Muscle layer of colon (tissue), 2 donors: ENCODE results near the gene CD164L2.

Experiments used
- H3K27ac ChIP-seq: one replicate; pipeline ENCODE4 v1.7.0; 2013; ENCODE audit warnings: low read depth, mild to moderate bottlenecking, low read length, moderate library complexity
- H3K27me3 ChIP-seq, 2 donors: one replicate each; pipeline ENCODE4 v1.7.0; 2013; ENCODE audit warnings: low read length in 2 of 2, mild to moderate bottlenecking in 2 of 2; ENCODE audit not compliant: insufficient read depth in 2 of 2, control insufficient read depth in 1 of 2
- H3K36me3 ChIP-seq: one replicate; pipeline ENCODE4 v1.7.0; 2013; ENCODE audit warnings: mild to moderate bottlenecking, low read length; ENCODE audit not compliant: insufficient read depth
- H3K4me1 ChIP-seq: one replicate; pipeline ENCODE4 v1.7.0; 2013; ENCODE audit warnings: mild to moderate bottlenecking, low read length; ENCODE audit not compliant: insufficient read depth
- H3K4me3 ChIP-seq, 2 donors: one replicate each; pipeline ENCODE4 v1.7.0; 2013; ENCODE audit warnings: low read length in 2 of 2, low read depth in 1 of 2, mild to moderate bottlenecking in 1 of 2, moderate library complexity in 1 of 2
- H3K9ac ChIP-seq: one replicate; pipeline ENCODE4 v1.7.0; 2013; ENCODE audit warnings: low read length
- H3K9me3 ChIP-seq: one replicate; pipeline ENCODE4 v1.7.0; 2013; ENCODE audit warnings: mild to moderate bottlenecking, low read length
- donor health status: abdominal sarcoma.
- donor health status: Adenocarcinoma of cecum.

Gene CD164L2

GRCh38 chr1:27348861-27349783 is 34.0 kb downstream of the CD164L2 start:
- Histone ChIP-seq H3K27me3 (peaks cover 4 to 32% of the 10 kb centered on the region in 2 donors), H3K27ac (no peak overlapping the region), H3K4me3 (peak overlapping the region; percentile 32 to 38), H3K4me1 (peaks cover 15% of the 10 kb centered on the region), H3K9me3 (no peaks in the 10 kb centered on the region), H3K36me3 (no peaks in the 10 kb centered on the region), H3K9ac (no peak overlapping the region)

DNA sequence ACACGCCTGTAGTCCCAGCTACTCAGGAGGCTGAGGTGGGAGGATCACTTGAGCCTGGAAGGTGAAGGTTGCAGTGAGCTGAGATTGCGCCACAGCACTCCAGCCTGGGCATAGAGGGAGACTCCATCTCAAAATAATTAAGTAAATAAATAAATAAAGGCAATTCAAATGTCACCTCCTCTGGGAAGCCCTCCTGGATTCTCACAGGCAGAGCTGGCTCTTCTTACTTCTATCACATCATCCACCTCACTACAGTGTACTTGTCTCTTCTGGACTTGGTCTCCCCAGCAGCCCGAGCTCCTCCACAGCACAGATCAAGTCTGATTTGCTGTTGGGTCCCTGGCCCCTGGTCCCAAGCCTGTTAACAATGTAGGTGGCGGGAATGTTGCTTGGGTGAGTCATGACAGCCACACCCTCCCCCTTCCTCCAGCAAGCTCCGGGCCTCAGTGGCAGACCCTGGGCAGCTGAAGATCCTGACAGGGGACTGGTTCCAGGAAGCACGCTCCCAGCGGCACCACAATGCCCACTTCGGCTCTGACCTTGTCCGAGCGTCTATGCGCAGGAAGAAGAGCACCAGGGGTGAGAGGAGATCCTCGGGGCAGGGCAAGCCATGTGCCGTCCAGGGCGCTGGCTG is 36.0 kb downstream of the CD164L2 start:
- peaks cover 15% of the 10 kb centered on the region for H3K4me1 ChIP-seq
- no peak overlapping the region for H3K27ac ChIP-seq
- peaks cover 4 to 32% of the 10 kb centered on the region in 2 donors for H3K27me3 ChIP-seq
- no peak overlapping the region for H3K4me3 ChIP-seq
- no peak overlapping the region for H3K9ac ChIP-seq
- no peaks in the 10 kb centered on the region for H3K9me3 ChIP-seq
- no peaks in the 10 kb centered on the region for H3K36me3 ChIP-seq

- Histone ChIP-seq H3K27me3 (peaks cover 4 to 31% of the 10 kb centered on the region in 2 donors), H3K4me3 (no peak overlapping the region), H3K36me3 (no peaks in the 10 kb centered on the region), H3K4me1 (peaks cover 15% of the 10 kb centered on the region), H3K9me3 (no peaks in the 10 kb centered on the region), H3K27ac (no peak overlapping the region), H3K9ac (no peak overlapping the region)
Observed at GRCh38 chr1:27346357-27346756, 36.8 kb downstream of the CD164L2 start.

GRCh38 chr1:27345272-27345671 is 37.9 kb downstream of the CD164L2 start:
- Histone ChIP-seq H3K27me3 (peaks cover 3 to 20% of the 10 kb centered on the region in 2 donors), H3K9me3 (no peaks in the 10 kb centered on the region), H3K4me3 (no peak overlapping the region), H3K4me1 (peaks cover 11% of the 10 kb centered on the region), H3K36me3 (no peaks in the 10 kb centered on the region), H3K9ac (no peak overlapping the region), H3K27ac (no peak overlapping the region)

- no peak overlapping the region for H3K9ac ChIP-seq
- peaks cover 3% of the 10 kb centered on the region for H3K36me3 ChIP-seq
- no peak overlapping the region for H3K4me3 ChIP-seq
- no peak overlapping the region for H3K27ac ChIP-seq
- H3K4me1 ChIP-seq, result no peaks in the 10 kb centered on the region
- peaks cover 0 to 4% of the 10 kb centered on the region in 2 donors for H3K27me3 ChIP-seq
- no peaks in the 10 kb centered on the region for H3K9me3 ChIP-seq
Observed at GRCh38 chr1:27343639-27344025, 39.5 kb downstream of the CD164L2 start.

- H3K4me3 ChIP-seq, result no peak overlapping the region
- no peak overlapping the region for H3K27ac ChIP-seq
Observed at GRCh38 chr1:27342778-27343638, 40.1 kb downstream of the CD164L2 start.

GRCh38 chr1:27342391-27342777 is 40.7 kb downstream of the CD164L2 start:
- Histone ChIP-seq H3K27ac (no peak overlapping the region), H3K4me1 (no peaks in the 10 kb centered on the region), H3K36me3 (peaks cover 6% of the 10 kb centered on the region), H3K4me3 (no peak overlapping the region), H3K27me3 (peaks cover 0 to 4% of the 10 kb centered on the region in 2 donors), H3K9me3 (no peaks in the 10 kb centered on the region), H3K9ac (no peak overlapping the region)

More at GRCh38 chr1:27342778-27343638, 40.1 kb downstream of the CD164L2 start:
- H3K36me3 ChIP-seq, result peaks cover 6% of the 10 kb centered on the region
- H3K4me1 ChIP-seq, result no peaks in the 10 kb centered on the region
- H3K27me3 ChIP-seq, result peaks cover 0 to 4% of the 10 kb centered on the region in 2 donors
- H3K9me3 ChIP-seq, result no peaks in the 10 kb centered on the region
- no peak overlapping the region for H3K9ac ChIP-seq

DNA sequence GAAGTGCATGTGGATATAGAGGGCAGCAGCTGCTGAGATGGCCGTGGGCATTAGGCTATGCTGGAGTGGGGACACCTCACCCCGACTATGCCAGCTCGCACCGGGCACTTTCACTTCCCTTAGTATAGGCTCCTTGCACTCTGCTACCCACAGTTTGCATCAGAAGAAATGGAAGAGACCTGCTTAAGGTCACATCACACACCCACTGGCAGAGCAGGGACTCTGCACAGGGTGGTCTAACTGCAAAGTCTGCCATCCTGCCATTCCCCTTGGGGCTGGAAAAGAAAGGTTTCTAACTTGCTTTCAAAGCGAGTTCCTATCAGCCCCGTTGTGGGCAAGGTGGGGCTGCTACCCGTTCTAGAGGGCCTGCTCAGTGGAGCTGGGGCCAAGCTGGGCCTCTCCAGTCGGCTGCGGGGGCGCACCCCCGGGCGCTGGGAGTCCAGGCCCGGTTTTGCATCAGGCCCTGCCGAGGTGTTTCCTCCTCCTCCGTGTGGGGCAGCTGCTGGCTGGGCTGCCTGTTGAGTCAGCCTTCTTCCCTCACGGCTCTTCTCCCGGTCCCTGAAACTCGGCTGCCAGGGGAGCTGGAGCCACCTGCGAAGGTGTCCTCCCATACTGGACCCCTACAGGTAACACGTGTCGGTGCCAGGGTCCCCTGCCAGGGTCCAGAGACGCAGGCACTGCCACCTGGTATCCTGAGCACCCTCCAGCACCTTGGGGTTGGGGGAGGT is 41.4 kb downstream of the CD164L2 start, which contains the start of gene SYTL1:
TSS of gene SYTL1 (plus strand) at position 498 of the 728 bp plus-strand sequence. CDS start 3,313 bp downstream, outside the sequence.
- Histone ChIP-seq H3K9me3 (no peaks in the 10 kb centered on the region), H3K9ac (no peak within 1 kb of the TSS), H3K27me3 (no peaks in the 10 kb centered on the region), H3K4me1 (no peaks in the 10 kb centered on the region), H3K27ac (no peak within 1 kb of the TSS), H3K36me3 (peaks cover 9% of the 10 kb centered on the region), H3K4me3 (no peak within 1 kb of the TSS)

GRCh38 chr1:27339213-27339612 is 43.9 kb downstream of the CD164L2 start:
- Histone ChIP-seq H3K27ac (no peak overlapping the region), H3K4me3 (no peak overlapping the region), H3K36me3 (peaks cover 33% of the 10 kb centered on the region), H3K4me1 (no peaks in the 10 kb centered on the region), H3K9ac (no peak overlapping the region), H3K27me3 (no peaks in the 10 kb centered on the region), H3K9me3 (no peaks in the 10 kb centered on the region)

DNA sequence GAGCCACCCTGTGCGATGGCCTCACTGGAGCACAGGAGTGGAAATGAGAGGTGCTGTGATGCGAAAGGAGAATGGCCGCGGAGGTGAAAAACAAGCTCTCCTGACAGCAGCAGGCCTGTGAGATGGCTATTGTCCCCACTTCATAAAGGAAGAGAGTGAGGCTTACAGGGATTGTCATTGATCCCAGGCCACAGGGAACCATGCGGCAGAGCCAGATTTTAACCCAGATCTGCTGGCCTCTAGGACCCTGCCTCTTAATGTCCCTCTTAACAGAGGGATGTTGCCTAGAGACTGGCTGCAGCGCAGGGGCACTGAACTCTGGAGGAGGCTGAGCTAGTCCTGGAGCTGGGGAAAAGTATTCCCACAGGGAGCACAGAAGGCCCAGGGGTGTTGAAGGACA is 44.4 kb downstream of the CD164L2 start:
- Histone ChIP-seq H3K27ac (no peak overlapping the region), H3K9me3 (no peaks in the 10 kb centered on the region), H3K27me3 (no peaks in the 10 kb centered on the region), H3K36me3 (peaks cover 37% of the 10 kb centered on the region), H3K4me3 (no peak overlapping the region), H3K4me1 (no peaks in the 10 kb centered on the region), H3K9ac (no peak overlapping the region)
